ENCODE results near the gene MYO1B.

MYO1B gene

DNA sequence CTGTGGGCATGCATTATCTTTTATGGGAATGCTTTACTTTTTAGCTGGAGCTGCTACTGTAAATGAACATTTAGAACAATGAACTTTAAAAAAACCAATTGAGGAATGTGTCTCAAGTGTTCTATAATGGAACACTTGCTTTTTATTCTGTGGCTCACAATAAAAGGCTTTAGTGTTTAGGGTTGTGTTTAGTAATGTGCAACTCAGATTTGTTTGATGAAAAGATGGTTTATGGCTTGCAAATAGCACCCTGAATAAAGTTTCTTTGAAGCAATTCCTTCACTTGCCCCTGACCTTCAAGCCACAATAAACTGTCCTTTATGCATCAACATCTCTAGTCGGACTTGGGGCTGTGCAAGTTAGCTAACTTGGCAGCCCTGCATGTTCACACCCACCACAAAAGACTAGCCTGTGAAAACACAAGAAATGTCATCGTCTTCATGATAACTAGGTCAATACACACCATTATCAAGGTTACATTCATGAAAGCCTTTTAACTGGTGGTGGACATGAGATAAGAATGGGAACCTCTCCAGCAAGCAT, 98.7 kb downstream of the MYO1B start:
- H3K9ac ChIP-seq (ENCODE audit: low read length), result no peak overlapping the region
- no peaks in the 10 kb centered on the region for H3K79me2 ChIP-seq (ENCODE audit: insufficient read depth, low read length)
- no peak overlapping the region for H3K4me3 ChIP-seq (ENCODE audit: insufficient read depth, low read length, poor library complexity, severe bottlenecking)
- H3K27ac ChIP-seq (ENCODE audit: low read depth, low read length), result no peak overlapping the region
- H3K27me3 ChIP-seq (ENCODE audit: low read length), result no peaks in the 10 kb centered on the region
- H3F3A ChIP-seq (ENCODE audit: insufficient read depth), result no peaks in the 10 kb centered on the region
- H3K4me2 ChIP-seq (ENCODE audit: low read depth, low read length, poor library complexity, severe bottlenecking), result no peak overlapping the region
- no peak overlapping the region for H2AFZ ChIP-seq (ENCODE audit: low read depth, low read length, severe bottlenecking)
- TF ChIP-seq, protein P1, sequence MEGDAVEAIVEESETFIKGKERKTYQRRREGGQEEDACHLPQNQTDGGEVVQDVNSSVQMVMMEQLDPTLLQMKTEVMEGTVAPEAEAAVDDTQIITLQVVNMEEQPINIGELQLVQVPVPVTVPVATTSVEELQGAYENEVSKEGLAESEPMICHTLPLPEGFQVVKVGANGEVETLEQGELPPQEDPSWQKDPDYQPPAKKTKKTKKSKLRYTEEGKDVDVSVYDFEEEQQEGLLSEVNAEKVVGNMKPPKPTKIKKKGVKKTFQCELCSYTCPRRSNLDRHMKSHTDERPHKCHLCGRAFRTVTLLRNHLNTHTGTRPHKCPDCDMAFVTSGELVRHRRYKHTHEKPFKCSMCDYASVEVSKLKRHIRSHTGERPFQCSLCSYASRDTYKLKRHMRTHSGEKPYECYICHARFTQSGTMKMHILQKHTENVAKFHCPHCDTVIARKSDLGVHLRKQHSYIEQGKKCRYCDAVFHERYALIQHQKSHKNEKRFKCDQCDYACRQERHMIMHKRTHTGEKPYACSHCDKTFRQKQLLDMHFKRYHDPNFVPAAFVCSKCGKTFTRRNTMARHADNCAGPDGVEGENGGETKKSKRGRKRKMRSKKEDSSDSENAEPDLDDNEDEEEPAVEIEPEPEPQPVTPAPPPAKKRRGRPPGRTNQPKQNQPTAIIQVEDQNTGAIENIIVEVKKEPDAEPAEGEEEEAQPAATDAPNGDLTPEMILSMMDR (IDR thresholded peaks at IDR 0.05; ENCODE audit: insufficient read depth, low read length, poor library complexity, severe bottlenecking), result no peak
- no peaks in the 10 kb centered on the region for H4K20me1 ChIP-seq (ENCODE audit: low read depth, low read length)
- no peaks in the 10 kb centered on the region for H3K36me3 ChIP-seq (ENCODE audit: low read length)
- H3K9me3 ChIP-seq (ENCODE audit: insufficient read depth, low read length), result no peaks in the 10 kb centered on the region
- no peaks in the 10 kb centered on the region for H3K9me2 ChIP-seq (replicated peaks; ENCODE audit: insufficient read depth, low read length)

DNA sequence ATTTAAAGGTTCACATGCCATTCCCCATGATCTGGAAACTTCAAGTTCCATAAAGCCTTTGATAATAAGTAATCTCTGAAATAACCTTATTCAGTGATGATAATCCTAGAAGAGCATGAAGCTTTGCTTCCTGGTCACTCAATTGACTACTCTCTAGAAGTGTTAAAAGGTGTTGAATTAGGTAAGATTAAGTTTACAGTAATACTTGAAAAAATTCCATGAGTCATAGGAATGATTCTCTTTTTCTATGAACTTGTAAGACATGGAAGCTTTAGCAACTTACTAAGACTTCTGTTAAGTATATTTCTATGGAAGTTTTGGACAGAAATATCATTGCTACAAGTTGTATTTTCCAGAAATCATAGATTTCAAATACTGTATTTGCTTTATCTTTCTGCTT, 100.6 kb downstream of the MYO1B start:
- Histone ChIP-seq H4K20me1 (ENCODE audit: low read depth, low read length) (no peaks in the 10 kb centered on the region), H3K79me2 (ENCODE audit: insufficient read depth, low read length) (no peaks in the 10 kb centered on the region), H3K9ac (ENCODE audit: low read length) (no peak overlapping the region)

DNA sequence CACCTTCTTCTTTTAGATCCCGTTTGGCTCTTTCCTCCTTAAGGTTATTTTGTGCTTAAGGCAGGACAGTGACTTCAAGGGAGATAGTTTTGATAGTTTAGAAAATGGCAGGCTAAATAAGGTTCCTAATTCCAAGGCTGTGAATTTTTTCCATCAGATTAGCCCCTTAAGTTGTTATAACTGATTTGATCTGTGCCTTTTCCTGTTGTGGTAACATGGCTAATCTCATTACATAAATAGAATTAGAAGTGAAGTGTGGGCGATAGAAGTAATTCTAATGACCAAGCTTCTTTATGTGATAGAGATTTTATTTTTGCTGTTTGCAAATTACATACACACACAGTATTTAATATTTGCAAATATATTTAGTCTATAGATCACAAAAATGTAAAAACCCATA, 102.0 kb downstream of the MYO1B start:
- Histone ChIP-seq H3K4me3 (ENCODE audit: insufficient read depth, low read length, poor library complexity, severe bottlenecking) (no peak overlapping the region), H3K36me3 (ENCODE audit: low read length) (no peaks in the 10 kb centered on the region), H3K9me2 (replicated peaks; ENCODE audit: insufficient read depth, low read length) (no peaks in the 10 kb centered on the region), H3K27me3 (ENCODE audit: low read length) (no peaks in the 10 kb centered on the region), H2AFZ (ENCODE audit: low read depth, low read length, severe bottlenecking) (no peak overlapping the region), H3K9ac (ENCODE audit: low read length) (no peak overlapping the region), H3F3A (ENCODE audit: insufficient read depth) (no peaks in the 10 kb centered on the region), H3K27ac (ENCODE audit: low read depth, low read length) (no peak overlapping the region), H4K20me1 (ENCODE audit: low read depth, low read length) (no peaks in the 10 kb centered on the region), H3K9me3 (ENCODE audit: insufficient read depth, low read length) (no peaks in the 10 kb centered on the region), H3K79me2 (ENCODE audit: insufficient read depth, low read length) (no peaks in the 10 kb centered on the region), H3K4me2 (ENCODE audit: low read depth, low read length, poor library complexity, severe bottlenecking) (no peak overlapping the region)
- no peak for TF ChIP-seq EZH2phosphoT487 (conservative IDR thresholded peaks at IDR 0.05; ENCODE audit: low read length)
- TF ChIP-seq, protein P1 (IDR thresholded peaks at IDR 0.05; ENCODE audit: insufficient read depth, low read length, poor library complexity, severe bottlenecking), result no peak

More for the DNA sequence above, 100.6 kb downstream of the MYO1B start:
- Histone ChIP-seq H3K4me2 (ENCODE audit: low read depth, low read length, poor library complexity, severe bottlenecking) (no peak overlapping the region), H2AFZ (ENCODE audit: low read depth, low read length, severe bottlenecking) (no peak overlapping the region), H3K4me3 (ENCODE audit: insufficient read depth, low read length, poor library complexity, severe bottlenecking) (no peak overlapping the region), H3K27me3 (ENCODE audit: low read length) (no peaks in the 10 kb centered on the region), H3K36me3 (ENCODE audit: low read length) (no peaks in the 10 kb centered on the region), H3F3A (ENCODE audit: insufficient read depth) (no peaks in the 10 kb centered on the region), H3K9me2 (replicated peaks; ENCODE audit: insufficient read depth, low read length) (no peaks in the 10 kb centered on the region), H3K27ac (ENCODE audit: low read depth, low read length) (no peak overlapping the region), H3K9me3 (ENCODE audit: insufficient read depth, low read length) (no peaks in the 10 kb centered on the region)
- TF ChIP-seq, protein P1 (IDR thresholded peaks at IDR 0.05; ENCODE audit: insufficient read depth, low read length, poor library complexity, severe bottlenecking), result no peak
- TF ChIP-seq EZH2phosphoT487 (conservative IDR thresholded peaks at IDR 0.05; ENCODE audit: low read length), result no peak

All from SU-DHL-6 (cell line).